Liver (tissue), 3 donors: Measurements from ENCODE around the gene ZNF566.

ENCODE experiments used
- ATF3 ChIP-seq: IDR thresholded peaks from 2 replicates; pipeline ENCODE4 v1.6.1; 2016; ENCODE audit warnings: antibody characterized with exemption
- CTCF ChIP-seq: fragments of 150-350 bp; IDR thresholded peaks from 2 replicates; pipeline ENCODE4 v1.5.1; 2017; ENCODE audit warnings: improper control_type of control experiment, low read depth, low read length; ENCODE audit not compliant: missing input control
- EGR1 ChIP-seq, 2 donors: IDR thresholded peaks; 2 replicates each; pipeline ENCODE4 v1.6.1; 2016 to 2018; ENCODE audit warnings: antibody characterized with exemption in 2 of 2, low read depth in 2 of 2
- GABPA ChIP-seq, 2 donors: IDR thresholded peaks in 1 of 2; conservative IDR thresholded peaks in 1 of 2; 2 replicates each; pipeline ENCODE4 v1.6.1; 2016; ENCODE audit warnings: antibody characterized with exemption in 2 of 2, mild to moderate bottlenecking in 1 of 2, moderate library complexity in 1 of 2
- MAX ChIP-seq: IDR thresholded peaks from 2 replicates; pipeline ENCODE4 v1.6.1; 2016; ENCODE audit warnings: antibody characterized with exemption
- RAD21 ChIP-seq, 2 donors: IDR thresholded peaks; 2 replicates each; pipeline ENCODE4 v1.6.1; 2016; ENCODE audit warnings: antibody characterized with exemption in 2 of 2, mild to moderate bottlenecking in 2 of 2
- RXRA ChIP-seq, 2 donors: IDR thresholded peaks; 2 replicates each; pipeline ENCODE4 v1.6.1; 2017 to 2018; ENCODE audit warnings: antibody characterized with exemption in 2 of 2, mild to moderate bottlenecking in 1 of 2
- TAF1 ChIP-seq: conservative IDR thresholded peaks from 2 replicates; pipeline ENCODE4 v1.6.1; 2016; ENCODE audit warnings: antibody characterized with exemption, mild to moderate bottlenecking
- YY1 ChIP-seq: IDR thresholded peaks from 2 replicates; pipeline ENCODE4 v1.6.1; 2016; ENCODE audit warnings: antibody characterized with exemption, mild to moderate bottlenecking
- TF ChIP-seq, protein P1 (sequence below): IDR thresholded peaks from 2 replicates; pipeline ENCODE4 v1.6.1; 2016; ENCODE audit warnings: antibody characterized with exemption
- TF ChIP-seq, protein P2 (sequence below): IDR thresholded peaks from 2 replicates; pipeline ENCODE4 v1.6.1; 2016; ENCODE audit warnings: antibody characterized with exemption, mild to moderate bottlenecking
- donor health status: healthy.
- donor health status: healthy.

GRCh38 chr19:36528921-36529518 lies 39.7 kb upstream of the ZNF566 start:
- no peak for TF ChIP-seq CTCF
- TF ChIP-seq RAD21 (IDR thresholded peaks at IDR 0.05): no peak
- no peak for TF ChIP-seq RXRA (IDR thresholded peaks at IDR 0.05)
- no peak for TF ChIP-seq GABPA (IDR thresholded peaks at IDR 0.05 in 1 of 2, conservative IDR thresholded peaks at IDR 0.05 in 1 of 2)
- no peak for TF ChIP-seq YY1
- no peak for TF ChIP-seq TAF1
- TF ChIP-seq, protein P1, sequence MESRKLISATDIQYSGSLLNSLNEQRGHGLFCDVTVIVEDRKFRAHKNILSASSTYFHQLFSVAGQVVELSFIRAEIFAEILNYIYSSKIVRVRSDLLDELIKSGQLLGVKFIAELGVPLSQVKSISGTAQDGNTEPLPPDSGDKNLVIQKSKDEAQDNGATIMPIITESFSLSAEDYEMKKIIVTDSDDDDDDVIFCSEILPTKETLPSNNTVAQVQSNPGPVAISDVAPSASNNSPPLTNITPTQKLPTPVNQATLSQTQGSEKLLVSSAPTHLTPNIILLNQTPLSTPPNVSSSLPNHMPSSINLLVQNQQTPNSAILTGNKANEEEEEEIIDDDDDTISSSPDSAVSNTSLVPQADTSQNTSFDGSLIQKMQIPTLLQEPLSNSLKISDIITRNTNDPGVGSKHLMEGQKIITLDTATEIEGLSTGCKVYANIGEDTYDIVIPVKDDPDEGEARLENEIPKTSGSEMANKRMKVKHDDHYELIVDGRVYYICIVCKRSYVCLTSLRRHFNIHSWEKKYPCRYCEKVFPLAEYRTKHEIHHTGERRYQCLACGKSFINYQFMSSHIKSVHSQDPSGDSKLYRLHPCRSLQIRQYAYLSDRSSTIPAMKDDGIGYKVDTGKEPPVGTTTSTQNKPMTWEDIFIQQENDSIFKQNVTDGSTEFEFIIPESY: no peak
- no peak for TF ChIP-seq MAX
- TF ChIP-seq, protein P2, sequence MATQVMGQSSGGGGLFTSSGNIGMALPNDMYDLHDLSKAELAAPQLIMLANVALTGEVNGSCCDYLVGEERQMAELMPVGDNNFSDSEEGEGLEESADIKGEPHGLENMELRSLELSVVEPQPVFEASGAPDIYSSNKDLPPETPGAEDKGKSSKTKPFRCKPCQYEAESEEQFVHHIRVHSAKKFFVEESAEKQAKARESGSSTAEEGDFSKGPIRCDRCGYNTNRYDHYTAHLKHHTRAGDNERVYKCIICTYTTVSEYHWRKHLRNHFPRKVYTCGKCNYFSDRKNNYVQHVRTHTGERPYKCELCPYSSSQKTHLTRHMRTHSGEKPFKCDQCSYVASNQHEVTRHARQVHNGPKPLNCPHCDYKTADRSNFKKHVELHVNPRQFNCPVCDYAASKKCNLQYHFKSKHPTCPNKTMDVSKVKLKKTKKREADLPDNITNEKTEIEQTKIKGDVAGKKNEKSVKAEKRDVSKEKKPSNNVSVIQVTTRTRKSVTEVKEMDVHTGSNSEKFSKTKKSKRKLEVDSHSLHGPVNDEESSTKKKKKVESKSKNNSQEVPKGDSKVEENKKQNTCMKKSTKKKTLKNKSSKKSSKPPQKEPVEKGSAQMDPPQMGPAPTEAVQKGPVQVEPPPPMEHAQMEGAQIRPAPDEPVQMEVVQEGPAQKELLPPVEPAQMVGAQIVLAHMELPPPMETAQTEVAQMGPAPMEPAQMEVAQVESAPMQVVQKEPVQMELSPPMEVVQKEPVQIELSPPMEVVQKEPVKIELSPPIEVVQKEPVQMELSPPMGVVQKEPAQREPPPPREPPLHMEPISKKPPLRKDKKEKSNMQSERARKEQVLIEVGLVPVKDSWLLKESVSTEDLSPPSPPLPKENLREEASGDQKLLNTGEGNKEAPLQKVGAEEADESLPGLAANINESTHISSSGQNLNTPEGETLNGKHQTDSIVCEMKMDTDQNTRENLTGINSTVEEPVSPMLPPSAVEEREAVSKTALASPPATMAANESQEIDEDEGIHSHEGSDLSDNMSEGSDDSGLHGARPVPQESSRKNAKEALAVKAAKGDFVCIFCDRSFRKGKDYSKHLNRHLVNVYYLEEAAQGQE: no peak
- TF ChIP-seq ATF3: no peak
- no peak for TF ChIP-seq EGR1 (IDR thresholded peaks at IDR 0.05; ENCODE audit: low read depth in 2 of 2)
